Left lobe of liver (tissue), 2 donors: ENCODE measurements around the gene SUN2. TPM values are rescaled to one million over a fixed set of nuclear protein-coding genes. Genes with fewer than 3 reads are reported as not detected.

ENCODE experiments used
- ATAC-seq: fragments of 200-7000 bp; cut with Tn5 transposase; one replicate; pipeline ENCODE4 v1.9.1; 2020; ENCODE audit warnings: mild to moderate bottlenecking, moderate library complexity
- DNase-seq: peaks from one replicate; pipeline ENCODE4 v3.0.0-alpha.2; 2020; ENCODE audit warnings: low spot score
- total RNA-seq: library from RNA; stranded (reverse); gene quantifications from one replicate; pipeline ENCODE4 v1.2.1, GENCODE V29; 2021
- donor health status: DM: no; HTN: no; CAD: no; lungs with moderate emphysema.
- donor health status: DM: no; HTN: yes; CAD: no.

SUN2 gene
- total RNA-seq, 1 donor from 2014 or later = 183 TPM

GRCh38 chr22:38699784-38700183 is 56.0 kb downstream of the SUN2 start:
- DNase-seq = no peak
- ATAC-seq = no peak

- no peak for ATAC-seq
- no peak for DNase-seq
Observed at GRCh38 chr22:38699143-38699542, 56.7 kb downstream of the SUN2 start.

GRCh38 chr22:38698407-38699094 is 57.2 kb downstream of the SUN2 start:
- DNase-seq = no peak

GRCh38 chr22:38697425-38698089 is 58.2 kb downstream of the SUN2 start:
- no peak for ATAC-seq
- DNase-seq = no peak

More at GRCh38 chr22:38698407-38699094, 57.2 kb downstream of the SUN2 start:
- ATAC-seq = no peak

GRCh38 chr22:38696606-38697424 is 59.0 kb downstream of the SUN2 start:
- DNase-seq = no peak
- ATAC-seq = no peak

- DNase-seq (no peak), ATAC-seq (no peak)
Observed at GRCh38 chr22:38694940-38695339, 60.9 kb downstream of the SUN2 start.

- DNase-seq = no peak
- no peak for ATAC-seq
Observed at GRCh38 chr22:38694049-38694448, 61.7 kb downstream of the SUN2 start.

- DNase-seq (no peak), ATAC-seq (no peak)
Observed at GRCh38 chr22:38689651-38690050, 66.1 kb downstream of the SUN2 start.

GRCh38 chr22:38685761-38686160 is 70.0 kb downstream of the SUN2 start:
- ATAC-seq = no peak
- DNase-seq = no peak

- no peak for ATAC-seq
Observed at GRCh38 chr22:38684895-38685294, 70.9 kb downstream of the SUN2 start.

More at GRCh38 chr22:38684895-38685294, 70.9 kb downstream of the SUN2 start:
- no peak for DNase-seq

Other genes with a start within 250 kb of the SUN2 start
- 174 TPM for gene DDX17, start 249.7 kb downstream of the SUN2 start, total RNA-seq
- not detected for gene DMC1, start 185.8 kb downstream of the SUN2 start, total RNA-seq
- gene FAM227A, start 99.6 kb downstream of the SUN2 start, total RNA-seq = 0.03 TPM
- 13.7 TPM for gene CBY1, start 99.4 kb downstream of the SUN2 start, total RNA-seq
- gene TOMM22, start 74.0 kb downstream of the SUN2 start, total RNA-seq = 29.0 TPM
- 16.6 TPM for gene JOSD1, start 55.1 kb downstream of the SUN2 start, total RNA-seq
- gene GTPBP1, start 50.1 kb downstream of the SUN2 start, total RNA-seq = 14.4 TPM
- 3.3 TPM for gene DNAL4, start 38.1 kb upstream of the SUN2 start, total RNA-seq
- 0.45 TPM for gene NPTXR, start 88.0 kb upstream of the SUN2 start, total RNA-seq
- gene CBX6, start 116.2 kb upstream of the SUN2 start, total RNA-seq = 16.0 TPM
- 0.98 TPM for gene APOBEC3A, start 201.6 kb upstream of the SUN2 start, total RNA-seq
- 0.93 TPM for gene APOBEC3B, start 226.3 kb upstream of the SUN2 start, total RNA-seq